ENCODE data around the gene HS1BP3.

The HS1BP3 gene

DNA sequence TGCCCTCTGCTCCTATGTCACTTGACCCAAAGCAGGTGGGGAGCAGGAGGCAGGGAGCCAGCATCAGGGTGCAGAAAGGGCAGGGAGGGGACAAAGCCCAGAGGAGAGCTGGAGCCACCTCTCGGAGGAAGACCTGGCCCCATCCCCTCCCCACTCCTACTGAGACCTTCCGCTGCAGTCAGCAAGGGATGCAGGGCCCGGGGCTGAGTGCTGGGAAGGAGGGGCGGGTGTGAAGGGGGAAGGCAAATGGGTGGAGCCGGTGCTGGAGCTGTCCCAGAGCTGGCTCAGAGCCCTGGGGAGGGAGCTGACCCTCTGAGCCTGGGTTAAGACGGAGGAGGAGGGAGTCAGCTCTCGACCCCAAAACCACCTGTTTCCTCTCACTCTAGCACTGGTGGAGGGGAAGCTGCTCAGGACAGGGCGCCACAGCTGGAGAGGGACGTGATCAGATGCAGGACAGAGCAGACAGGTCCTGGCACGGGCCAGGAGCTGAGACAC is 33.8 kb downstream of the HS1BP3 start:
- DNase-seq (ENCODE audit: low read depth): no peak

- no peak for DNase-seq (ENCODE audit: low read depth)
Measured at GRCh38 chr2:20616341-20616871, 34.5 kb downstream of the HS1BP3 start.

GRCh38 chr2:20615466-20616241 is 35.2 kb downstream of the HS1BP3 start:
- no peak for DNase-seq (ENCODE audit: low read depth)

- no peak for DNase-seq (ENCODE audit: low read depth)
Measured at GRCh38 chr2:20615068-20615465, 35.8 kb downstream of the HS1BP3 start.

DNA sequence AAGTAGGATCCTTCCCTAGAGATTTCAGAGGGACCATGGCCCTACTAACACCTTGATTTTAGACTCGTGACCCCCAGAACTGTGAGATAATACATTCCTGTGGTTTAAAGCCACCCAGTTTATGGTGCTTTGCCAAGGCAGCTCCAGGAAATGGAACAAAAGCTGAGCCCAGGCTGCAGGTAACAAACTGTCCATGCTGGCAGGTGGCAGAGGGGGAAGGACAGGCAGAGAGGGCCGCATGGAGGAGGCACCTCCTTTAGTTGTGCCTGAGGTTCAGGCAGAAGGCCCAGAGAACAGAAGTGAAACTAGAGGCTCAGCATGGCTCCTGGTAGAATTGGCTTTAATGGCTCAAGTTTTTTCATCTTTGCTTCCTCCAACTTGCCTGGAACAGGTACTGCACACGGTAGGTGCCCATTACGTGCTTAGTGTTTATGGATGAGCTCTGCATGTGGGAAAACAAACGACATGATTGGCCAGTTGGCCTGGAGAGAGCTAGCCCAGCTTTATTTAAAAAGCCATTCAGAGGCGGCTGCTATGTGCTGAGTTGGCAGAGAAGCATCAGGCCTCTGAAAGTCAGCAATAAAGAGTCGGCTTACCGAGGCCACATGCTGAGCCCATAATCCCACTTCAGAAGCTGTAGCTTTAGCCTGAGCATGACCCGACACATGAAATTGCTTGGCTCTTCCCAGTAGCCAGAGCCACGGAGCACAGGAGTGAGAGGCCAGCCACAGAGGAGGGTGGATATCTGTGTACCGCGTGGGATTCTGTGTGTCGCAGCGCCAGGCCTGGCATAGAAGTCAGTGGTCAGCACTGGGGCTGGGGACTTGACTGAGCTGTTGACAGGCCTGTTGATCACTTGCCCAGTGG is 36.5 kb downstream of the HS1BP3 start:
- DNase-seq (ENCODE audit: low read depth): no peak

DNA sequence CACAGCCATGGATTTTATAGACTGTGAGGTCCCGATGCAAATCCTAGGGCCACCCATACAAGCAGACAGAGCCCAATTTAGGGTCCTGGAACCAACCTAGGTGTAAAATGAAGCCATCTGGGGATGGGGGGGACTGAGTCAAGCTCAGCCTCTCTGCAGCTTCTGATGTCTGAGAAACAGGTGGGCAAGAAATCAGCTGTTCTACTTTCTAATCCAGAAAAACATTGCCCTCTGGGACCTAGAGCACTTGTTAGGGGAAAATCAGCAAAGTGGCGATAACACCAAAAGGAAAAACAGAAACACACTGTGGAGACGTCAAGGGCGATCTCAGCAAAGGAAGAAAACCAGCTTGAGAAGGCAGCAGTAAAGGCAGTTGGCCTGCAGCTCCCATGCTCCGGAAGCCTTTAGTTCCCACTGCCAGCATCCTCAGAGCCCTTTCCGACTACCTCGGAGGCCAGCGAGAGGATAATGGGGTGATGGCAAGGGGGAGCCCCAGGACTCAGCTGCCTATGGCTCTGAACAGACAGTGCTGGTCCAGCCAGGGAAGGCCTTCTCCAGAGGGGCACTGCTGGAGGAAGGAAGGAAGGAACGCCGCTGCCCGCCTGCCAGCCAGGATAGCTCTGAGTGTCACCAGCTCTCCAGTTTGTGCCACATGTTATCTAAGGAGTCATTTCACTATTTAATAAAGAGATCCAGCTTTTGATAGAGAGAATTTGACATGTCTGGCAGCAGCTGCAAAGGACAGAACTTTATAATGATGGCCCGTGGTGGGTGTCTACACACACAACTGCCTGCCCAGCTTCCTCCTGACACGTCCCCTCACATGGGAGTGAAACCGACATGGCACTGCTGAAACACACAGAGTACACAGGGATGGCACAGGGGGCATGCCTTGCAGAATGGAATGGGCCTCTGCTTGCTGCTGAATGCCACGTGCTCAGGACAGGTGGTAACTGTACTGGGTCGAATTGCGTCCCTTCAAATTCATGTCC is 37.7 kb downstream of the HS1BP3 start:
- DNase-seq (ENCODE audit: low read depth): no peak

DNA sequence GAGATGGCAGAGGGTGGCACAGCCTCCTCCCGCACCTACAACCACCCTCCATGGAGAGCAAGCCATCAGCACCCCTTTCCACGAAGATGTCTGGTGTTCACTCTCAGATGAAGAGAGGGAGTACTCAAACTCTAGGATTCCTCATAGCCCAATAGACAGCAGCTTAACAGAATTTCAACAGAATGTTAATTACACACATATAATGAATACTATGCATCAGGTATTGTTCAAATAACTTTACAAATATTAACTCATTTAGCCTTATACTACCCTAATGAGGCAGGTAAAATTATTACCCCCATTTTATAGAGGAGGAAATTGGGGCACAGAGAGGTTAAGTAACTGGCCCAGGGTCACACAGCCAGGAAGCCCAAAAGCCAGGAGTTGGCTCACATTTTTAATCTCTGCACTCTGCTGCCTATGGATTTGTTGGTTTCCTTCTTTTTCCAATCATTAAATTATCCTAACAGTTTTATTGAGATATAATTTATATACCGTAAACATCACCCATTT is 39.0 kb downstream of the HS1BP3 start:
- no peak for DNase-seq (ENCODE audit: low read depth)

- peak; percentile 85 for DNase-seq (ENCODE audit: low read depth)
Measured at GRCh38 chr2:20611077-20611843, 39.6 kb downstream of the HS1BP3 start.

DNA sequence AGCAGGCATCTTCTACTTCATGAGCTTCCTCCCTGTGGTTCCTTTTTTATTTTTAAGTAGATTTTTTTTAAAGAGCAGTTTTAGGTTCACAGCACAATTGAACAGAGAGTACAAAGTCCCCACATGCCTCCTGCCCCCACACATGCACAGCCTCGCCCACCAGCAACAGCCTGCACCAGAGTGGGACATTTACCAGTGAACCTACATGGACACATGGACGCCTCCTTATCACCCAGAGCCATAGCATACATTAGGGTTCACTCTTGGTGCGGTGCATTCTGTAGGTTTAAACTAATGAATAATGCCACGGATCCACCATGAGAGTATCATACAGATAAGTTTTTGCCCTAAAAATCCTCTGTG is 40.9 kb downstream of the HS1BP3 start:
- DNase-seq (ENCODE audit: low read depth): no peak

DNA sequence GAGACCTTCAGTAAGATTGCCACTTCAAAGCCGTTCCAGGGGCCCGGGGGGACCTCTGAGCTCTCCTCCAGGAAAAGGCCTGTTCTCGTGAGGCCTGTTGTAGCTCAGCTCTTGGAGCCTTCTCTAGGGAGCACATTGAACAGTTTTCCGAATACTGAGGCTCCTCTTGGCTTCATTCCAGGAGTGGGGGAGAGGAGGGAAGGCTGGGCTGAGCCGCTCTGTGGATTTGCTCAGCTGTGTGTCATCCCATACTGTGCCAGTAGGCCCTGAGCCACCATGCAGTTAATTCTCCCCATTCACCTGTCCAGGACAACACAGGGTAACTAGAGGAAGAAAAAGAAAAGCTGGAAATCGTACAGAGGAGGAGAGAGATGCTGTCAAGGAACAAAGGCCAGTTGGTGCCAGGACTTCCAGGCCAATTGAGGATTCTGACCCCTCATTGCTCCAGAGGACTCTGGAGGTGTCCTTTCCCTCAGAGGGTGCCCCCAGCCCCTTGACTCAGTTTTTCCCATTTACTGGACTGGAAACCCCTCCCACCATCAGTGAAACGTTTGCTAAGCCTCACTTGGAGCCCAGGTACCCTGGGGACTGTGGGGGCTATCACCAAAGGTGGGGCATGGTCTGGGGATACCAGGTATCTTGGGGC is 41.4 kb downstream of the HS1BP3 start:
- no peak for DNase-seq (ENCODE audit: low read depth)

DNA sequence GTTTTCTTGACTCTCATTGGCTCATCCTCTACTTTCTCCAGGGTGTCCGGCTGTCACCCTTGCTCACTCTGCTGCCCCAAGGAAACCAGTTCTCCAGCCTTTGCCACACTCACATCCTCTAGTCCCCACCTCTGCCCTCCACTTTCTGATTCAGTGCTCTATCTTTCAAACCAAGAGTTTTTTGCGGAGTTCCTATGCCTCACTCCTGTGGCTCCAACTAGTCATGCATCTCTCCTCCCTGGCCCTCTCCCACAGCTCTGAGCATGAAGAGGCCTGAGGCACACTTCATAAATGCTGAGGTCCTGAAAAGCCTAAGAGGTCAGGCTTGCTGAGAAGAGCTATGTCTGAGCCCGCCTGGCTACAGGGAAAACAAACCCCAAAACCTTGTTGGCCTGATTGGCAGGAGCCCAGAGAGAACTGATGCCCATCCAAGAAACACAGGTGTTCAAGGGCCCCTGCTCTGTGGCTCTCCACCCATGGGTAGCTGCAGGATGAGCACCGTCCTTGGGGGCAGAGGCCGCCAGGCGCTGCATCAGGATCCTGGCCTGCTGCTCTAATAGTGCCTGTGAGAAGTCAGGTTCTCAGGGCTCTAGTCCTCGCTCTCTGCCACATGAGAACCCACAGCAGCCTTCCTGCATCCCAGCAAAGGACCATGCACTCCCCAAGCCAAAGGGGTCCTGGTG is 42.1 kb downstream of the HS1BP3 start:
- DNase-seq (ENCODE audit: low read depth): no peak

GRCh38 chr2:20607446-20607845 is 43.5 kb downstream of the HS1BP3 start:
- DNase-seq (ENCODE audit: low read depth): no peak

GRCh38 chr2:20606198-20606597 is 44.7 kb downstream of the HS1BP3 start:
- no peak for DNase-seq (ENCODE audit: low read depth)

- peak; percentile 91 for DNase-seq (ENCODE audit: low read depth)
Measured at GRCh38 chr2:20604951-20605381, 45.9 kb downstream of the HS1BP3 start.

- DNase-seq (ENCODE audit: low read depth): no peak
Measured at GRCh38 chr2:20604401-20604911, 46.4 kb downstream of the HS1BP3 start.

- no peak for DNase-seq (ENCODE audit: low read depth)
Measured at GRCh38 chr2:20603791-20604190, 47.1 kb downstream of the HS1BP3 start.

DNA sequence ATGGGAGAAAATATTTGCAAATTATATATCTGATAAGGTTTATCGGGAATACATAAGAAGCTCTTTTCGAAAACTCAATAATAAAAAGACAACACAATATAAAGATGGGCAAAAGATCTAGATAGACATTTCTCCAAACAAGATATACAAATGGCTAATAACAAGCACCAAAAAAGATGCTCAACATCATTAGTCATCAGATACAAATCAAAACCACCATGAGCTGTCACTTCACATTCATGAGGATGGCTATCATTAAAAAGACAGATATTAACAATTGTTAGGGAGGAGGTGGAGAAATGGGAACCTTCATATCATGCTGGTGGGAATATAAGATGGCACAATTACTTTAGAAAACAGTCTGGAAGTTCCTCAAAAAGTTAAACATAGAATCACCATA is 48.1 kb downstream of the HS1BP3 start:
- no peak for DNase-seq (ENCODE audit: low read depth)

DNA sequence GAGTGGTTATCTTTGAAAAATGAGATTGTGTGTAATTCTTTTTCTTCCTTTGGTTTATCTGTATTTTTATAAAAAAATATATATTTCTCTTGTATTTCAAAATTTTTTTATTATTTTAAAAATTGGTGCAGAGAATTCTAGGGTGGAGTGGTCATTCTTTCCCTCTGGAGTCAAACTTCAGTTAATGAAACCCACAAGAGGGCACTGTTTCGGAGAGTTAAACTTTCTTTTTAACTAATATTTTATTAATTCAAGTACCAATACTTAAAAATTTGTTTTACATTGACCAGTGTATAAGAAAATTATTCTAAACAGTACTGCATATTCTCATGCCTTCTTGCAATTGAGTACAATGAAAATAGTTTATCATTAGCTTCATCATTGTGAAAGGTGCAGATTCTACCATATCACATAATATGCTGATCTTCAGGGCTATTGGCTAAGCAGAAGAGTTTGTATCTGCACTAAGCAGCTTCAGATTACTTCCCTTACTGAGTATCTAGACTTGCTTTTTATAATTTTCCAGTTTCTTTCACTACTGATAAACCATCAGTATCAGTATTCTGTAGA is 50.1 kb downstream of the HS1BP3 start:
- DNase-seq (ENCODE audit: low read depth): no peak

All from GM04504 (cell line).